A204.1 (cell line): ENCODE data around the gene SYT17.

Source experiments
- FAIRE-seq: peaks from 2 replicates; lab custom pipeline; 2012; peaks lifted over from hg19 to GRCh38; lab: Jason Lieb, UNC

The SYT17 gene

DNA sequence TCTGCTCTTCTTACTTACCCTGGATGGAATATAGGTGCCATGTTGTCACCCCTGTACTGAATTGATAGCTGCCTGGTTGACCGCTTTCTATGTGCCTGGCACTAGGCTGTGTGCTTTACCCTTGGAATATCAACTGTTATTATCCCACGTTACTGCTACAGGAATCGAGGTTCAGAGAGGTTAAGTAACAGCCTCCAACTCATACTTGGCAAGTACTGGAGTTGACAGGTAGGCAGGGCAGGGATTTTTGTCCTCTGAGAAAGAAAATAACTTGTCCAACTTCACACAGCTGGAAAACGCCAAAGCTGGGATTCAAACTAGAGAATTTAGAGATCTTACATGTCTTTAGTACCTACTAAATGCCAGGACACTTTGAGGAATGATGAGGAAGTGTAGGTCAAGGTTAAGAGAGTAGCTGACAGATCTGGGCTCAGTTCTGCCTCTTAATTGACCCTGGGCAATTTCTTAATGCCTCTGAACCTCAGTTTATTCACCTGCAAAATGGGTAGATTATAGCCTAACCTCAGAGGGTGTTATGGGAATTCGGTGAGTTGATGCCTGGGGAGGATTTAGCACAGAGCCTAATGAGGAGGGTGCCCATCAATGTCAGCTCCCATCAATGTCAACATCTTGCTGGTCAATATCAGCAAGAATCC is 28.5 kb upstream of the SYT17 start:
- no peak for FAIRE-seq

DNA sequence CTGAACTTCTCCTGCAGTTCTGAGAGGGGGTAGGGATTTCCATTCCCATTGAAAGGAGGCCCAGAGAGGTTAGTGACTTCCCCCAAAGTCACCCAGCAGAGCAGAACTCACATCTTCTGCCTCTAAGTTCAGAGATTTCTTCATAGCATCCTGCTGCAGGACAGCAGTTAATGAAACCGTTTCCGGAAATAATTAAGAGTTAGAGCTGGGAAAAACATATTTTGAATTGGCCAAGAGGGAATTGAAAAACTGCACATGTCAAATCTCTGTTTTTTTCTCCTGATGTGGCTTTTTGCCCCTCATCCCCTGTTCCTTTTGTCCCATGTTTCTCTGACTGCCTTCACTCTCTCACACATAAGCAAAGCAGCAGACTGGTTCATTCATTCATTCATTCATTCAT is 27.6 kb upstream of the SYT17 start:
- no peak for FAIRE-seq

DNA sequence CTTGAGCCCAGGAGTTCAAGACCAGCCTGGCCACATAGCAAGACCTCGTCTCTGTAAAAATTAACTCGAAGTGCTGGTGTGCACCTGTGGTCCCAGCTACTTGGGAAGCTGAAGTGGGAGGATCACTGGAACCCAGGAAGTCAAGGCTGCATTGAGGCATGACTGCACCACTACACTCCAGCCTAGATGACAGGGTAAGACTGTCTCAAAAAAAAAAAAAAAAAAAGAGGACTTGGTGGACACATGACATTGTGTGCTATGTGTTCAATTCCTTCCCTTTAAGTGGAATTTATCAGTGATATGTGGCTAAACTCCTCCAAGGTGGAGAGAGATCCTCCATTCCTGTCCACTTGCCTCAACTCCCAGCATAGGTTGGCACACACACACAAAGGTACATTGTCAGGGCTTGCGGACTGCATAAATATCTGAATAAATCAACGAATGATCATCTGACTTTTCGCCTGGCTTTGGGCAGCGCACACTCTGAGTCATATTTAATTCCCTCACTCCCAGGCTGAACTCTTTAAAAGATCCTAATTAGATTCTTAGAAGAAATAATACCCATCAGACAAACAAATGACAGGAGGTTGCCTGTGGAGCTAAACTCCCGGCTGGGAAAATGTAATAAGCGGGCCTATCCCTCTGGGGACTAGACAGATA is 25.0 kb upstream of the SYT17 start:
- FAIRE-seq = no peak

DNA sequence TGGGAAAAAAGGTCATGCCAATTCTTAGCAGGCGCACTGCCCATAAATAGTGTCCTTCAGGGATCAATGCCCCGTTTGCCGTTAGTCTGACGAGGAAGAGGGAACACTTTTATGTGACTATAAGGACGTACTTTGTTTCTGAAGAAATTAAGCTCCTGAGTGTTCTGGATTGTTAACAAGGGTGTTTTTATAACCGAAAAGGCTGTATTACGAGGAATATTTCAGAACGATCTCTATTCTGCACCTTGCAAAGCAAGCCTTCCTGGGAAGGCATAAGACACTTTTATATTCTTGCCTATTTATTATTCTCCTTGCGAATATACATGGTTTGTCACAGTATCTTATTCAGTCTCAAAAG is 24.5 kb upstream of the SYT17 start:
- no peak for FAIRE-seq

DNA sequence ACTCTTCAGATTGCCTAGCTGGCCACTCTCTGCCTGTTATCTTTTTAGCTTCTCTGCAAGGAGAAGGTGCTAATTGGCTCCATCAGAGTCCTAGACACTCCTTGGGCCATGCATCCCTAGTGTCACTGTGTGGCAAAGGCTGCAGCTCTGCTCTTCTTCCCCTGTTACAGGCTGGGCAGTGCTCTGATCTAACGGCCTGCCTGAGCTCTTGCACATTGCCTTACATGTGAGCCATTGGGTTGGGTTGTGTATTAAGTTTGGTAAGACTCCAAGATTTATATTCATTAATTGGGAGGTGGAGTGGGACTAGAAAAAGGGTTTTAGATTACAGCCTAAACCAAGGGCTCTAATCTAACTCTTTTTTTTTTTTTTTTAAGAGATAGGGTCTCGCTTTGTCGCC is 23.0 kb upstream of the SYT17 start:
- no peak for FAIRE-seq

DNA sequence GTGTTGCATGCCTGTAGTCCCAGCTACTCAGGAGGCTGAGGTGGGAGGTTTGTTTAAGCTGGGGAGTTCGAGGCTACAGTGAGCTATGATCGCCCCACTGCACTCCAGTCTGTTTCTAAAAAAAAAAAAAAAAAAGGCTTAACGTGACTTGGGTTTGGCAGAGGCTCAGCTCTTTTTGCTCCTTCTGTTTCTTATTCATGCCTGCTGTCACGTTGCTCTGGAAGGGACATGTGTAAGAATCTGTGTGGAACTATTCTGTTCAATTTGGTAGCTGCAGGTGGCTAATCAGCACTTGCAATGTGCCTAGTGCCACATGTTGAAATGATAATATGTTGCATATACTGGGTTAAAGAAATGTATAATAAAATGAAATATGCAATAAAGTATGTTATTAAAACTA is 20.9 kb upstream of the SYT17 start:
- FAIRE-seq = no peak

DNA sequence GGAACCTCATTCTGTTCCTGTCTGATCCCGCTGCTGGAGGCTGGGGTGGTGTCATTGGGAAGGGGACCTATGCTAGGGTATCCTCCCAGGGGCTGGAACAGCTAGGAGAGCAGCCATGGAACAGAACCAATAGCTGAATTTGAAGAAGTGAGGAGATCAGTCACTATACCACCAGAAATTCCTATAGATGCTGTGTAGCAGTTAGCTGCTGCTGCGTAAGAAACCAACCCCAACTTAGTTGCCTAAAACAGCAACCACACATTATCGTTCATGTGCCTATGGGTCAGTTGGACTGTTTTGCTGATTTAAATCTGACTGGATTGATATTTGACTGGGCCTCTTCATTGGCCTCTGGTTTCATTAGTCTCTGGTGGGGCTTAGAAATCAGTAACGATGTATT is 20.4 kb upstream of the SYT17 start:
- no peak for FAIRE-seq

DNA sequence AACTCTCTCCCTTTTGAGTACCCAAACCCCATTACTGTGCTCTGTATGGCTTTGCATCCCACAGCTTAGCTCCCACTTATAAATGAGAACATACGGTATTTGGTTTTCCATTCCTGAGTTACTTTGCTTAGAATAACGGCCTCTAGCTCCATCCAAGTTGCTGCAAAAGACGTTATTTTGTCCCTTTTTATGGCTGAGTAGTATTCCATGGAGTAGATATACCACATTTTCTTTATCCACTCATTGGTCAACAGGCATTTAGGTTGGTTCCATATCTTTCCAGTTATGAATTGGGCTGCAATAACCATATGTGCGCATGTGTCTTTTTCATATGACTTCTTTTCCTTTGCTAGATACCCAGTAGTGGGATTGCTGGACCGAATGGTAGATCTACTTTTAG is 19.9 kb upstream of the SYT17 start:
- FAIRE-seq = no peak

DNA sequence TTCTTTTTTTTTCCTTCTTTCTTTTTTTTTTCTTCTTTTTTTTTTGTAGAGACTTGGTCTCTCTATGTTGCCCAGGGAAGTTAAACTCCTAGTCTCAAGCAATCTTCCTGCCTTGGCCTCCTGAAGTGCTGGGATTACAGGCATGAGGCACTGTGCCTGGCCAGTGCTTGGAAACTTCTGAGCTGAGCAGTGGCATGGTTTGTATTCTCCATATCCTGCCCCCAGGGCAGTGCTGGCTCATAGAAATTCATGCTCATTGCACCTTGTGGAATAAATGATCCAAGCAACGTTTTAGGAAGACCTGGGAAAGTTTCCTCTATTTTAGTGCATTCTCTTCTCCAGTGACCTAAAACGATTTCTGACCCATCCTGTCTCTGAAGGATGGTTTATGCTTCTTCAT is 16.7 kb upstream of the SYT17 start:
- FAIRE-seq = no peak

DNA sequence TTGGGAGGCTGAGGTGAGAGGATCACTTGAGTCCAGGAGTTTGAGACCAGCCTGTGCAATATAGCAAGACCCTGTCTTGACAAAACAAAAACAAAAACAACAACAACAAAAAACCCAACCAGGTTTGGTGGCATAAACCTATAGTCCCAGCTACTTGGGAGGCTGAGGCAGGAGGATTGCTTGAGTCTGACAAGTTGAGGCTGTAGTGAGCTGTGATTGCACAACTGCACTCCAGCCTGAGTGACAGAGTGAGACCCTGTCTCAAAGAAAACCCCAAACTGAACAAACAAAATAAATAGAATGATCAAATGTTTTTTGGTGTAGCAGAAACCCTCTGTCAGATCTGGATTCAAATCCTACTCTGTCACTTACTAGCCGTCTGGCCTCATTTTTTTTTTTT is 16.0 kb upstream of the SYT17 start:
- no peak for FAIRE-seq

DNA sequence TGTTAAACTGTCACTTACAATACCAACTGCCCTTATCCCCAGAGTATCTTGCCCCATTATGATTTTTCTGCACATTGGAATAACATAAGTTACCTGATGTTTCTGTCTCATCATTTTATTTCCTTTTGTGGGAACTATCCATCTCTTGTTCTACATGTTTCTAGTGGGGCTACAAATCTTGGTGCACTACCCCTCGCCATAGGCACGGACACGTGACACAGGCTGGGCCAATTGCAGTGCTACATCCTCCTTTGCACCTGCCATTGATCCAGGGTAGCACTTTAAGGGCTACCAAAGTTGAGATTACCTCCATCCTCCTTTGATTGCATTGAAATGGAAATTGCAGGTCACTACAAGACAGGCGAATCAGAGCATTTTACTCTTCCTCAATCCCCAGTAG is 14.2 kb upstream of the SYT17 start:
- FAIRE-seq = no peak

DNA sequence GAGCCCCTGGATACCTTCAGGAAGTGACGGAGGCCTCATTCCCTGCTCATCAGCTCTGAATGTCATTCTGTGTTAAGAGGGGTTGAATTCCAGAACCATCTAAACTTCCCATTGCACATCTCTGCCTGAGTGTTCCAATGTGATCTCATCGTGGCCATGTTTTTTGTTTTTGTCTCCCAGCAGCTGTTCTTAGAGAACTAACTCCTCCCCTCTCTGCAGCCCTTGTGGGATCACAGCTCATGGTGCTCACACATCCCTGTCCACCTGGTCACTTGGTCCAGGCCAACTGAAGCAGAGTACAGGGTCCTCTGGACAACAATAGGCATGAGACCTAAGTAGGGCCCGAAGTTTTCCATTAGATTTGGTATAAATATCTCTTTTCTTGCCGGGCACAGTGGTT is 6.0 kb upstream of the SYT17 start:
- no peak for FAIRE-seq

DNA sequence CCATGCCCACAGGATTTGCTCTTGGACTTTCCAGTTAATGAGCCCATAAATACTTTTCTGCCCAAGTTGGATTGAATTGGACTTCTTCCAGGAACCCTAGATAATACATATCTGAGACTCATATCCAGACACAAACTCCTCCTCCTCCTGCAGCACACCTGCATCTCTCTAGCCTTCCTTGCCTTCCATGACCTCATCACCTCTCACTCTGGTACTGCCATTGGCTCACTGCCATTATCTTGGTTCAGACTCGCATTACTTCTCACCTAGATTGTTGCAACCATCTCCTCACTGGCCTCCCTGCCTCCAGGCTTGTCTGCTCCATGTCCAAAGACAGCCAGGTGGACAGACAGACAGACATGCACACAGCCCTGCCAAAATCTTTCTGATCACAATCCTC is 4.8 kb upstream of the SYT17 start:
- no peak for FAIRE-seq

DNA sequence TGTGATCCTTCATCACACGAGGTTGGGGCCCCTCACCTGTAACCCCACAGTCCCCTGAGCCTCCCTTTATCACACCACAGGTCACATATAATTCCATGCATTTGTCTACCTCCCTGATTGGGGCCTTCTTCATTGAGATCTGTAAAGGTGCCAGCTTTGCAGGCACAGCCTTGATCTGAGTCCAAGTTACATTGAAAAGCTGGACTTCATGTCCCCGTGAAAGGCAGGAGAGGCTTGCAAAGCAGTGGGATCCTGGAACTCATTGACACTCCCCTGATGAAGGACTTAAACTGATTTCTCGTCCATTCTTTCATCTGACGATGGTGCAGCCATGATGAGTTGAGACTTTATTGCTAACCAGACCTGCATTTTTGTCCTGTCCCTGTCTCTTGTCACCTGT is 3.8 kb upstream of the SYT17 start:
- FAIRE-seq = no peak

DNA sequence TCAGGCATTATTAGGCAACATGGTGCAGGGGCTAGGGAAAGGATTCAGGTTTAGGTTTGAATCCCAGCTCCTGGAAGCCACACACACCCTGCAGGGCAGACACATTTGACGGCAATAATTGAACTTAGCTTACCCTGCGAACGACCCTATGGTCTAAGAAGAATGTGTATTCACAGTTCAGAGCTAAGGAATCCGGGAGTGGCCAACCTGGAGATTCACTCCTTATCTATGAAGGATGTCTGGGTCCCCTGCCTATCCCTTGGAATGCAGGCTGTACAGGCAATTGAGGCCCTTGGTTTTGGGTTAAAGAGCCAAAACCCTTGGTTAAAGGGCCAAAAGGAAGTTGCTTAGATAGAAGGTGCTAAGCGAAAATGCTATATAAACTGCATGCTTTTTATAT is 2.9 kb upstream of the SYT17 start:
- no peak for FAIRE-seq

DNA sequence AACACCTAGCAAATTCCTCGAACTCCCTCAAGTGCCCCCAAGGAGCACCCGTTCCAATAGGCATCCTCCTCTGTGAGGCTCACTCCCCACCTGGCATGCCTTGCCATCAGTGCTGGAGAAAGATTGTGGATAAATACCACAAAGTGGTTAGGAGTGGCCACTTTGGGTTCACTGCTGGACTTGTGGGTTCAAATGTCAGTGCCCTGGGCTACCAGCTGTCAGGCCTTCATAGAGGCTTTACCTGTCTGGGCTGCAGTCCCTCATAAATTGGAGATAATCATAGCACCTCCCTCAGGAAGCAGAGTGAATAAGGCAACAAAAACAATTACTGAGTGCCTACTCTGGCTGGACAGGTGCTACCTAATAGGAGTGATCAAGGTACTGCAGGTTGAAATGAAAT is 1.5 kb upstream of the SYT17 start:
- FAIRE-seq = no peak

DNA sequence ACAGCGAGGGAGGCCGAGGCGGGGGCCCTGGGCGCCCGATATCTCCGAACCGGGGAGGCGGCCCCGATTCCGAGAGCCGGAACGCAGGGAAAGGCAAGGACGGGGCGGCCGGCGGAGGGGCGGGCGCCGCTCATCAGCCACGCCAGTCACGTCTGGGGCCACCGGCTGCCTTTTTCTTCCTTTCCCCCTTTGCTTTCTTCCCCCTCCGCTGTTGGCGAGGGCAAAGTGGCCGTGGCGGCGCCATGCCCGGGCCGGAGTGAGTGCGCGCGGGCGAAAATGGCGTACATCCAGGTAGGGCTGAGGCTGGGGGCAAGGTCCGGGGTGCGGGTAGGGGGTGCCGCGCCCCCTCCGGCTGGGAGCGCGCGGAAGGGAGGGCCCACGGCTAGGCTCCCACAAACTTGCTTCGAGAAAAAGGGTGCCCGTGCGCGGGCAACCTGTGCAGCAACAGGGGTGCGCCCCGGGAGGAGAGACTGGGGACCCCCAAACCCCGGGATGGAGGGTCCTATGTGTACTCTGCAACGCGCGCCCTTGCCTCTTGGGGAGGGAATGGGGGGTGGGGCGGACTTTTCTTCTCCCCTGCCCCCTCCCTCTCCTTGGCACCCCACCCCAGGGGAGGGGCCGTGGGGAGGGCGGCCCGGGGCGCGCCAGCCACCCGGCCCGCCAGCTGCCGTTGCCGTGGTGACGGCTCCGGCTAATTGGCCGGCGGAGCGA is 486 bp downstream of the SYT17 start:
- no peak for FAIRE-seq

DNA sequence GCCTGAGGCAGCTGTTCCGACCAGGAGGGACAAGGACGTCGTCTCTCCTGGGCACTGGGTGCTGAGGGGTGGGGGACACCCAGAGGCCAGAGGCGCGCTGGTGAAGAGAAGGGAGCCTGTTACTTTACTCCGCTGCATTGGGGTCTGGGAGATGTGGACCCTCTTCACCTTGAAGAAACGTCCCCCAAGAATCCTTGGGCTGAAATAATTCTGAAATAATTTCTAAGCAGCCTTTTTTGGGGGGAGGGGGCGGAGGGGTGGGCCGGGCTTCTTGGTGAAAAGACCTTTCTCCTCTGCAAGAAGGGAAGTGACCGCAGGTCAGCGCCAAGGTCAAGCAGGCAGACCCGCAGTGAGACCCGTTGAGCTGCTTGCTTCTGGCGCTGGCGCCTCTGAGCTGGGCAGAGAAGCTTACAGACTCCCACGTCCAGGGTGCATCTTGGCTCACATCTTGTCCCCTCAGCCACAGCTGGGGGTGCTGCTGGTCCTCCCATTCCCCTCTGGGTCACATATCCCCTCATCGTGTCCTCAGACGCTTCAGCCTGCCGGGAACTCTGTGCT is 1.1 kb downstream of the SYT17 start:
- no peak for FAIRE-seq

DNA sequence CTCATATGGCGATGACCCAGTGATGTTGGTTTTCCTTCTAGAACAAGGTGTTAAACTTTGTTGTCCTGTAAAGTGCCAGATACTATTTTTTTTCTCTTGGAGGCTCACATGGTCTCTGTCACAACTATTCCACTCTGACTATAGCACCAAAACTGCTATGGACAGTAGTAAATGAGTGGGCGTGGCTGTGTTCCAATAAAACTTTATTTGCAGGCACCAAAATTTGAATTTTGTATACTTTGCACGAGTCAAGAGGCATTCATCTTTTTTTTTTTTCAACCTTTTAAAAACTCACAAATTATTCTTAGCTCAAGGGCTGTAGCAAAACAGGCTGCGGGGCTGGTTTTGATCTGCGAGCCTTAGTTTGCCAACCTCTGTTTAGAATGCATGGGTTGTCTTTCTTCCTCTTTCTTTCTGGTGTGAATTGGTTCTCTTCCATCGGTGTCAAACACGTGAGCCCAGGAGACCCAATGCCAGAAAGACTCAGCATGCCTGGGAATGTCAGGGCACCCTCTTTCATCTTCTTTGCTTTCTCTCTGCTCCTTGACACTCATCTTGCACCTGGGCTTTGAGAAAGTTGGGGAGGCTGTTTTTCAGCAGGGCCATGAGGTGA is 2.1 kb downstream of the SYT17 start:
- FAIRE-seq = no peak

DNA sequence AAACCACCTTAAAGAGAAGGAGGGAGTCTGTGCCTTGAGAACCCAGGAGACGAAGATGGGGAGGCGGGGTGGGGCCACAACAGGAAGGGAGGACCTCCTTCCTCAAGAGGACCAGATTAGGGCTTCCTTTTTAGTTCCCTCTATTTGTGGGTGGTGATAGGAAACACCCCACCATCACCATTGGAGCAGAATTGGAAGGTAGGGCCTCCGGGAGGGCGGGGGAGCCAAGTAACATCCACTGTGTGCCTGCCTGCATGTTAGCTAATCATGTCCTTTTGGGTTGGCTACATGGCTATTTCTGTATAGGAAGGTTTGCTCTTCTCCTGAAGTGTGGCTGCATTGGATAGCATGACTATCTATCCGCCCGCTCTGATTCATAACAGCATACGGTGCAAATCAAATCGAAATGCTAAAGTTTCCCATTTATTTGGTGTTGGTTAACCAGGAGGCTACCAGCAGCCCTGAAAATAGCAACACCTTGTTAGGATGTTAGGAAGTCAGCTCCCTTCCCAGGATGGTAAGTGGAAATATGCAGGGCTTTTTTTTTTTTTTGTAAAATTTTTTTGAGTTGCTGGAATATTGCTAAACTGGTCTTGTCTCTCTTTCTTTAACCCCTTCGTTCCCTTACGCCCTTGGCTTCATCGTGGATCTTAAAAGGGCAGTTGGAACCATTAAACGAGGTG is 4.2 kb downstream of the SYT17 start:
- FAIRE-seq = no peak

DNA sequence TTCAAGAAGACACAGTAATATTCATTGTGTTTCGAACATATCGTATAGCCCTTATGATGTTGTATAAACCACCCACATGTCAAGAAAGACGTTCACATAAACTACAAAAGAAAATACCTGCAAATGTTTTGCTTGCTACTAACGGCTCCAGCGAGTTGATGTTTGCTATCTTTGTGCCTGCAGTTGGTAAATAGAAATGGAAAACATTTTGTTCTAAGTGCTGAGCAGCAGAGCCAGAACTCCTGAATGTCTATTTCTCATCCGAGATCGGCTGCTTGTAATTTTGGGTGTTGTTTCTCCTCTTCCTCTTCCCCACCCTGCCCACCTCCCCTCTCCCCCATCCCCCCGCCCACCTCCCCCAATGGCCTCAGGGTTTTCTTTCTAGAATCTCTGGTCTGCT is 5.0 kb downstream of the SYT17 start:
- no peak for FAIRE-seq

DNA sequence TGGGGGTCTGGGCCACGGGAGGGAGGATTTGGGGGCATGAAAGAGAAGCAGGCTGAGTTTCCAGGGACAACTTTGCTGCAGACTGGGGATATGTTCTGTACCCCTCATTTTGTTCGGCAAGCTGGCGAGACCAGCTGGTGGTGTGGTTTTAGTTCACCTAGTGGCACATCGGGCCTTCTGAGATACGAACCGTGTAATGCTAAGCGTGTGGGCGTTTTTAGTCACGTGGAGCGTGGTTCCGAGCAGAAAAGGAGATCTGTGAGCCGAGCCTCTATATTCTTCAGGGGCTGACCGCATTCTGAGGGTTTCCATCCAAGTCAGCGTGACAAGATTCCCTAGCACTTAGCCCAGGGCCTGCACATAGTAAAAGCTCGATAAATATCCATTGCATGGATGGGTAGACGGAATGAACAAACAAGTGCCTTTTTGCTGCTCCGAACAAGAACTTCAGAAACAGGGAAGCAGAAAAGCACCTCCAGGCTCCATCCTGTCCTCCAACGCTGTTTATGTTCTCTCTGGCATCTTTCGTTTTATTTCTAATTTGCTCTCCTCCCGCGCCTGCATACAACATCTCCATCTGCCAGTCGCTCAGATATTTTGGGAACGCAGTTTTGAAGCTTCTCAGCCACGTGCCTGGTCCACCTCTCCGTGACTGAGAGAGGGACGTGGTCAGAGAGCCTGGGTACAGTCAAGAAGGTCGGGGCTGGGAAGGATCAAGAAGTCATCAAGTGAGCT is 5.8 kb downstream of the SYT17 start:
- FAIRE-seq = no peak
